Measurements from ENCODE around the gene NR3C1. TPM values are rescaled to one million over a fixed set of nuclear protein-coding genes. Genes with fewer than 3 reads are reported as not detected.

Gene NR3C1
- total RNA-seq = 87.9 and 128 TPM in 2 replicates

DNA sequence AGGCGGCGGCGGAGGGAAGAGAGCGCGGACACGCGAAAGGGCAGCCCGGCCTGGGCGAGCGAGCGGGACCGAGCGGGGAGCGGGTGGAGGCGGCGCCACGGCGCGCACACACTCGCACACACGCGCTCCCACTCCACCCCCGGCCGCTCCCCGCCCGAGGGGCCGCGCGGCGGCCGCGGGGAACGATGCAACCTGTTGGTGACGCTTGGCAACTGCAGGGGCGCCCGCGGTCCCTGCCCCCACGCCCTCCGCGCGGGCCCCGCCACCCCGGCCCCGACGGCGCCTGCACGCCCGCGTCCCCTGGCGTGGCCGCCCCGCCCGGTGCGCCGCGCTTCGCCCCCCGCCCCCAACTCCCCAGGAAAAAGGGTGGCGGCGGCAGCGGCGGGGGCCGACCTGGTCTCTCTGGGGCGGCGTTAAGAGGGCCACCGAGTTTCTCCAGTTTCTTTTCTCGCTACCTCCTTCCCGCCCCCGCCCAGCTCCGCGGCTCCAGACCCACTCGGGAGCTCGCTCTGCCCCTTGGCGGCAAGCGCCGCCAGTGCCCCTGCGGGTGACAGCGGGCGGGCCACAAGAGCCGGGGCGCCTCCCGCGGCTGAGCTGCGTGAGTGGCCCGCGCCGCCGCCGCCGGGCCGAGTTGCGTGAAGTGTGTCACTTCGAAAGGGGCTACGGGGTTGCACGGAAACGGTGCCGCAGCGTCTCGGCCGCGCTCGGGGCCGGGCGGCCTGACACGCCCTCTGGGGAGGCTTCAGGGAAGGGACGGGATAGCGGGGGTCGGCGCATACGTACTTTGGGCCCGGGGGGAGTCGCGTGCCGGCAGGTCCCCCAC, at the start of gene NR3C1:
NR3C1 (minus strand) TSS at position 94 of the 823 bp plus-strand sequence. CDS start 2,847 bp downstream, outside the sequence.

All from smooth muscle cell of the umbilical artery (primary cell).